Colonic mucosa (tissue), 4 donors: ENCODE measurements around the gene VMP1. TPM values are rescaled to one million over a fixed set of nuclear protein-coding genes. Genes with fewer than 3 reads are reported as not detected.
A peak's percentile ranks its signal among the peaks of the same experiment; 100 is the strongest.

Experiments
- DNase-seq: peaks from one replicate; pipeline ENCODE4 v3.0.0-alpha.2; 2020
- H3K27ac ChIP-seq: fragments of 200-600 bp; one replicate; pipeline ENCODE4 v1.8.0; 2021
- H3K27me3 ChIP-seq: fragments of 200-600 bp; one replicate; pipeline ENCODE4 v1.8.0; 2021
- H3K36me3 ChIP-seq: fragments of 200-600 bp; one replicate; pipeline ENCODE4 v1.8.0; 2021
- H3K4me1 ChIP-seq: fragments of 200-600 bp; one replicate; pipeline ENCODE4 v1.8.0; 2021; ENCODE audit warnings: mild to moderate bottlenecking
- H3K4me3 ChIP-seq: fragments of 200-600 bp; one replicate; pipeline ENCODE4 v1.8.0; 2021
- H3K9ac ChIP-seq, 2 donors: one replicate each; pipeline ENCODE4 v1.7.0; 2013; ENCODE audit warnings: control low read depth in 2 of 2, low read depth in 2 of 2, low read length in 2 of 2
- H3K9me3 ChIP-seq: fragments of 200-600 bp; one replicate; pipeline ENCODE4 v1.8.0; 2021
- CTCF ChIP-seq: fragments of 200-600 bp; IDR thresholded peaks from one replicate; pipeline ENCODE4 v1.8.0; 2022; ENCODE audit warnings: antibody characterized with exemption, mild to moderate bottlenecking
- intact Hi-C: fragments of 100-400 bp; cut with DNase I; formaldehyde crosslinking; loops from one replicate; pipeline ENCODE4 v1.14.1; 2022
- microRNA-seq: library from miRNA; unstranded; fragments of <30 nt; microRNA quantifications from one replicate; pipeline ENCODE4, GENCODE V29; 2019
- total RNA-seq, 2 donors: library from RNA; stranded (reverse); fragmentation: NEBNext Ultra II Directional in 1 of 2; extraction: Animal tissue kit (Norgen Biotek cat#: 25700) in 1 of 2; gene quantifications; one replicate each; pipeline ENCODE4 v1.2.1, GENCODE V29; 2021
- donor health status: healthy.
- donor health status: DM: no; HTN: no; CAD: no.
- donor health status: DM: no; HTN: no; CAD: no.

Gene VMP1
- total RNA-seq, 2 donors from 2014 or later, result 186 to 291 TPM

DNA sequence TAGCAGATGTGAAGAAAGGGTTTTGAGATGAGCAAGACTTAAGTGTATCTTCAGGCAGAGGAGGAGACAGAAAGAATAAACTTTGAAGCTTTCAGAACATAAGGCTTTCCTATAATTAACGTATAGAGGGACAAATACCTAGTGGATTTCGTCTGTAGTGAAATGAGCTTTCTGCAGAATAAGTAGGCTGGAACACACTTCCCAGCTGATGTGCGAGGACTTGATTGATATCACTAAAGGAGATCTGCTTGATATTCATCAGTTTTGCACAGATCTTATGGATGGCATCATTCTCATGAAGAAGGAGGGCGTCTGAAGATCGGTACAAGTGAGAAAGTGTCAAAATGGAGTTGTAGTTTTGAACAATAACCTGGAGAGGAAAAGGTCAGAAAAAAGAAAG, 170.5 kb downstream of the VMP1 start:
- intact Hi-C loops, result no loop called here
- Histone ChIP-seq H3K27ac (no peak overlapping the region), H3K9me3 (no peaks in the 10 kb centered on the region), H3K4me1 (no peaks in the 10 kb centered on the region), H3K27me3 (no peaks in the 10 kb centered on the region), H3K36me3 (no peaks in the 10 kb centered on the region), H3K9ac (no peak overlapping the region), H3K4me3 (no peak overlapping the region)
- DNase-seq, result no peak
- no peak for TF ChIP-seq CTCF

- TF ChIP-seq CTCF, result no peak
- DNase-seq, result no peak
- intact Hi-C loops, result no loop called here
Observed at GRCh38 chr17:59878624-59879023, 171.2 kb downstream of the VMP1 start.

GRCh38 chr17:59884861-59885260, 177.4 kb downstream of the VMP1 start:
- intact Hi-C loops, result no loop called here

More at GRCh38 chr17:59878624-59879023, 171.2 kb downstream of the VMP1 start:
- Histone ChIP-seq H3K9ac (no peak overlapping the region), H3K27ac (no peak overlapping the region), H3K27me3 (no peaks in the 10 kb centered on the region), H3K4me3 (no peak overlapping the region), H3K9me3 (no peaks in the 10 kb centered on the region), H3K4me1 (no peaks in the 10 kb centered on the region), H3K36me3 (no peaks in the 10 kb centered on the region)

DNA sequence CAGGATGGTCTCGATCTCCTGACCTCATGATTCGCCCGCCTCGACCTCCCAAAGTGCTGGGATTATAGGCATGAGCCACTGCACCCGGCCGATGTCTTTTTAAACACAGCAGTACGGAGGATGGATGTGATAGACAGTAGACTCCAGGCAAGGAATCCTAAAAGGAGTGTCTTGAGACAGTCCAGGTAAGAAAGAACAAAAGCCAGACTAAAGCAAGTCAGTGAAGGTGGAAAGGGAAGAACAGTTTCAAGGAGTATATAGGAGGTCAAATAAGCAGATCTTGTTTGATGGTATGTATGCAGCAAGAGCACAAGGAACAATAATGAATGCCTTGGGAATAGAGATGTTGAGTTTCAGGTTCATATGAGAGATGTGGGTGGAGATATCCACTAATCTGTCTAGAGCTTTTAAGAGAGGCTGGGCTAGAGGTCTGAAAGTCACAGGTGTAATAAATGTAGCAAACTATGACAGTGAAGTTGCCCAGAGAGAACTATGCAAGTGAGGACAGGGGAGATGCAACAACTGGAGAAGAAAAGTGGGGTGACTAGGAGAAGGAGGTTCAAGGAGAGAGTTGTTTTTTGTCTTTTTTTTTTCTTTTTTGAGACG, 180.8 kb downstream of the VMP1 start:
- H3K4me3 ChIP-seq, result no peak overlapping the region
- no peaks in the 10 kb centered on the region for H3K27me3 ChIP-seq
- TF ChIP-seq CTCF, result no peak
- no peaks in the 10 kb centered on the region for H3K9me3 ChIP-seq
- no peak overlapping the region for H3K9ac ChIP-seq
- no peak overlapping the region for H3K27ac ChIP-seq
- no peaks in the 10 kb centered on the region for H3K4me1 ChIP-seq
- no peak for DNase-seq
- no peaks in the 10 kb centered on the region for H3K36me3 ChIP-seq
- intact Hi-C loops, result no loop called here

More at GRCh38 chr17:59884861-59885260, 177.4 kb downstream of the VMP1 start:
- no peak for DNase-seq
- H3K9ac ChIP-seq, result no peak overlapping the region
- H3K36me3 ChIP-seq, result no peaks in the 10 kb centered on the region
- TF ChIP-seq CTCF, result no peak
- no peak overlapping the region for H3K27ac ChIP-seq
- no peaks in the 10 kb centered on the region for H3K4me1 ChIP-seq
- H3K27me3 ChIP-seq, result no peaks in the 10 kb centered on the region
- no peak overlapping the region for H3K4me3 ChIP-seq
- no peaks in the 10 kb centered on the region for H3K9me3 ChIP-seq

DNA sequence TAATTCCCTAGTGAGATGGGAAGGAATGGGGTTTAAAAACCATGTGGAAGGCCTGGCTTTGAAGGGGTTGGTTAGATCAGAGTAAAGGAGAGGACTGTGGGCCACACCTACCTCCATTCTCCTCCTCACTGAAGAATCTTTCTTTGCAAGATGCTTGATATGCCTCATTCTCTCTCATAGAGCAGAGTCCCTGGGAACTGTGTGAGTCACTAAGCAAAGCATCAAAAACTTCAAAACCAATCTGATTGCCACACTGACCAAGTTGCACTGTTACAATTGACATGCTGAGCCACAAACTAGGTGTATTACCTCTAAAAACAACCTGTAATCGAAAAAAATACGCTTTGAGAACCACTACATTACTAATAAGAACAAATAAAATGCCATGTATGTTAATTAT, 183.3 kb downstream of the VMP1 start:
- Histone ChIP-seq H3K27me3 (no peaks in the 10 kb centered on the region), H3K4me1 (no peaks in the 10 kb centered on the region), H3K27ac (no peak overlapping the region), H3K9me3 (no peaks in the 10 kb centered on the region), H3K4me3 (no peak overlapping the region), H3K9ac (no peak overlapping the region), H3K36me3 (no peaks in the 10 kb centered on the region)
- no peak for DNase-seq
- TF ChIP-seq CTCF, result no peak
- intact Hi-C loops, result no loop called here

Small RNA genes within 50 kb of the gene (microRNA-seq; reads per million reads assigned to microRNA genes)
- gene MIR21, result 181,755 reads per million, percentile 100 among the genes with 10 or more reads in this experiment

Other genes with a start within 250 kb of the VMP1 start
- 10 to 100 TPM; 15.2 to 22.7 TPM for gene DHX40, start 142.0 kb upstream of the VMP1 start, total RNA-seq
- 100 to 1,000 TPM; 306 to 328 TPM for gene CLTC, start 87.8 kb upstream of the VMP1 start, total RNA-seq
- 10 to 100 TPM; 20.1 to 21.1 TPM for gene PTRH2, start 224 bp upstream of the VMP1 start, total RNA-seq
- gene TUBD1, start 185.3 kb downstream of the VMP1 start, total RNA-seq, result 1 to 10 TPM; 5.9 to 7.9 TPM
- gene RPS6KB1, start 185.5 kb downstream of the VMP1 start, total RNA-seq, result 10 to 100 TPM; 24.1 to 26.8 TPM